HUES6 (cell line): ENCODE results near the gene HIVEP3.
"Not testable (repeated sequence)": the region's sequence is repeated elsewhere in the genome, so short reads cannot be mapped to it uniquely, and the experiment has no call there.

Source experiments
- H3K27ac ChIP-seq: 2 replicates; pipeline ENCODE4 v1.7.0; 2013; ENCODE audit warnings: low read depth, mild to moderate bottlenecking, low read length, inconsistent platforms
- H3K27me3 ChIP-seq: 2 replicates; pipeline ENCODE4 v1.6.1; 2013; ENCODE audit warnings: low read length; ENCODE audit not compliant: control insufficient read depth, insufficient read depth
- H3K36me3 ChIP-seq: 2 replicates; pipeline ENCODE4 v1.6.1; 2013; ENCODE audit warnings: low read length; ENCODE audit not compliant: control insufficient read depth, insufficient read depth
- H3K4me1 ChIP-seq: 2 replicates; pipeline ENCODE4 v1.6.1; 2013; ENCODE audit warnings: low read length; ENCODE audit not compliant: control insufficient read depth, insufficient read depth
- H3K4me3 ChIP-seq: 2 replicates; pipeline ENCODE4 v1.5.1; 2013; ENCODE audit warnings: low read depth, low read length
- H3K9ac ChIP-seq: one replicate; pipeline ENCODE4 v1.6.1; 2013; ENCODE audit warnings: mild to moderate bottlenecking, low read length
- H3K9me3 ChIP-seq: 2 replicates; pipeline ENCODE4 v1.6.1; 2013; ENCODE audit warnings: low read depth, low read length; ENCODE audit not compliant: control insufficient read depth, insufficient read depth

Gene HIVEP3

GRCh38 chr1:41707793-41708192, 210.9 kb downstream of the HIVEP3 start:
- Histone ChIP-seq H3K27ac (no peak overlapping the region), H3K4me3 (no peak overlapping the region), H3K27me3 (no peaks in the 10 kb centered on the region), H3K4me1 (no peaks in the 10 kb centered on the region), H3K9me3 (no peaks in the 10 kb centered on the region), H3K36me3 (no peaks in the 10 kb centered on the region), H3K9ac (no peak overlapping the region)

- Histone ChIP-seq H3K4me1 (no peaks in the 10 kb centered on the region), H3K9ac (no peak overlapping the region)
Observed at GRCh38 chr1:41705798-41706197, 212.9 kb downstream of the HIVEP3 start.

GRCh38 chr1:41704196-41704595, 214.5 kb downstream of the HIVEP3 start:
- no peak overlapping the region for H3K9ac ChIP-seq
- no peak overlapping the region for H3K4me3 ChIP-seq
- H3K4me1 ChIP-seq = no peaks in the 10 kb centered on the region
- H3K27ac ChIP-seq = no peak overlapping the region
- H3K36me3 ChIP-seq = no peaks in the 10 kb centered on the region
- no peaks in the 10 kb centered on the region for H3K27me3 ChIP-seq
- H3K9me3 ChIP-seq = no peaks in the 10 kb centered on the region

More at GRCh38 chr1:41705798-41706197, 212.9 kb downstream of the HIVEP3 start:
- no peaks in the 10 kb centered on the region for H3K36me3 ChIP-seq
- H3K27me3 ChIP-seq = no peaks in the 10 kb centered on the region
- H3K4me3 ChIP-seq = no peak overlapping the region
- no peak overlapping the region for H3K27ac ChIP-seq
- H3K9me3 ChIP-seq = no peaks in the 10 kb centered on the region

GRCh38 chr1:41702771-41703170, 216.0 kb downstream of the HIVEP3 start:
- Histone ChIP-seq H3K36me3 (no peaks in the 10 kb centered on the region), H3K27me3 (no peaks in the 10 kb centered on the region), H3K4me3 (no peak overlapping the region), H3K9me3 (no peaks in the 10 kb centered on the region), H3K27ac (no peak overlapping the region), H3K4me1 (no peaks in the 10 kb centered on the region), H3K9ac (no peak overlapping the region)

GRCh38 chr1:41700986-41701535, 217.7 kb downstream of the HIVEP3 start:
- no peak overlapping the region for H3K4me3 ChIP-seq
- no peak overlapping the region for H3K9ac ChIP-seq
- H3K27me3 ChIP-seq = no peaks in the 10 kb centered on the region
- no peaks in the 10 kb centered on the region for H3K9me3 ChIP-seq
- H3K36me3 ChIP-seq = no peaks in the 10 kb centered on the region
- H3K27ac ChIP-seq = no peak overlapping the region
- no peaks in the 10 kb centered on the region for H3K4me1 ChIP-seq

- Histone ChIP-seq H3K27ac (no peak overlapping the region), H3K27me3 (no peaks in the 10 kb centered on the region), H3K4me3 (no peak overlapping the region), H3K9ac (no peak overlapping the region), H3K36me3 (no peaks in the 10 kb centered on the region), H3K9me3 (no peaks in the 10 kb centered on the region), H3K4me1 (no peaks in the 10 kb centered on the region)
Observed at GRCh38 chr1:41700581-41700980, 218.1 kb downstream of the HIVEP3 start.

GRCh38 chr1:41699861-41700248, 218.9 kb downstream of the HIVEP3 start:
- Histone ChIP-seq H3K9me3 (no peaks in the 10 kb centered on the region), H3K9ac (no peak overlapping the region), H3K27me3 (no peaks in the 10 kb centered on the region), H3K4me1 (no peaks in the 10 kb centered on the region), H3K27ac (no peak overlapping the region), H3K4me3 (no peak overlapping the region), H3K36me3 (no peaks in the 10 kb centered on the region)

GRCh38 chr1:41698916-41699860, 219.5 kb downstream of the HIVEP3 start:
- H3K4me1 ChIP-seq = no peaks in the 10 kb centered on the region
- no peak overlapping the region for H3K27ac ChIP-seq
- H3K36me3 ChIP-seq = no peaks in the 10 kb centered on the region
- H3K27me3 ChIP-seq = no peaks in the 10 kb centered on the region
- H3K9me3 ChIP-seq = no peaks in the 10 kb centered on the region
- H3K4me3 ChIP-seq = no peak overlapping the region
- H3K9ac ChIP-seq = no peak overlapping the region

- Histone ChIP-seq H3K4me3 (no peak overlapping the region), H3K9ac (no peak overlapping the region), H3K27me3 (no peaks in the 10 kb centered on the region), H3K36me3 (no peaks in the 10 kb centered on the region), H3K27ac (no peak overlapping the region), H3K4me1 (no peaks in the 10 kb centered on the region), H3K9me3 (no peaks in the 10 kb centered on the region)
Observed at GRCh38 chr1:41696381-41696780, 222.3 kb downstream of the HIVEP3 start.

GRCh38 chr1:41695118-41695745, 223.5 kb downstream of the HIVEP3 start:
- no peak overlapping the region for H3K27ac ChIP-seq

GRCh38 chr1:41691966-41692365, 226.8 kb downstream of the HIVEP3 start:
- not testable (repeated sequence) for H3K9ac ChIP-seq, H3K36me3 ChIP-seq, H3K4me1 ChIP-seq, H3K9me3 ChIP-seq, H3K27ac ChIP-seq, H3K27me3 ChIP-seq, H3K4me3 ChIP-seq

More at GRCh38 chr1:41695118-41695745, 223.5 kb downstream of the HIVEP3 start:
- no peaks in the 10 kb centered on the region for H3K4me1 ChIP-seq
- no peaks in the 10 kb centered on the region for H3K27me3 ChIP-seq
- no peaks in the 10 kb centered on the region for H3K36me3 ChIP-seq
- H3K4me3 ChIP-seq = no peak overlapping the region
- H3K9ac ChIP-seq = no peak overlapping the region
- no peaks in the 10 kb centered on the region for H3K9me3 ChIP-seq
